HepG2 (cell line): ENCODE data around the gene ATPAF2. TPM values are rescaled to one million over a fixed set of nuclear protein-coding genes. Genes with fewer than 3 reads are reported as not detected.

ENCODE experiments used
- ESRRA ChIP-seq: sonication (generic); formaldehyde crosslinking; IDR thresholded peaks from 2 replicates; pipeline ENCODE4 v1.5.1; 2020; ENCODE audit warnings: mild to moderate bottlenecking, low read depth, missing genetic modification reagents
- FOSL2 ChIP-seq: sonication (generic); formaldehyde crosslinking; IDR thresholded peaks from 2 replicates; pipeline ENCODE4 v1.4.0; 2020; ENCODE audit warnings: missing genetic modification reagents
- GTF3A ChIP-seq: sonication (generic); formaldehyde crosslinking; conservative IDR thresholded peaks from 2 replicates; pipeline ENCODE4 v1.4.0; 2020; ENCODE audit warnings: mild to moderate bottlenecking, missing genetic modification reagents
- HMGXB4 ChIP-seq, 2 experiments: sonication (generic) in 1 of 2; formaldehyde crosslinking in 1 of 2; IDR thresholded peaks; 2 replicates each; pipeline versions ENCODE4 v1.4.0 to v1.6.1; 2018 to 2020; ENCODE audit warnings: missing genetic modification reagents in 2 of 2, borderline replicate concordance in 1 of 2, low read depth in 1 of 2, mild to moderate bottlenecking in 1 of 2, missing biosample characterization in 1 of 2
- NRL ChIP-seq: sonication (generic); formaldehyde crosslinking; IDR thresholded peaks from 2 replicates; pipeline ENCODE4 v1.5.0; 2020; ENCODE audit warnings: missing genetic modification reagents, mild to moderate bottlenecking, moderate library complexity, borderline replicate concordance
- PHF20 ChIP-seq: sonication (generic); formaldehyde crosslinking; IDR thresholded peaks from 2 replicates; pipeline ENCODE4 v1.5.0; 2020; ENCODE audit warnings: mild to moderate bottlenecking, missing genetic modification reagents
- RORA ChIP-seq: sonication (generic); formaldehyde crosslinking; IDR thresholded peaks from 2 replicates; pipeline ENCODE4 v1.5.0; 2020; ENCODE audit warnings: mild to moderate bottlenecking, missing genetic modification reagents, moderate library complexity
- THAP9 ChIP-seq: sonication (generic); formaldehyde crosslinking; IDR thresholded peaks from 2 replicates; pipeline ENCODE4; 2020; ENCODE audit warnings: missing genetic modification reagents, mild to moderate bottlenecking, borderline replicate concordance
- ZNF331 ChIP-seq: sonication (generic); formaldehyde crosslinking; IDR thresholded peaks from 2 replicates; pipeline ENCODE4 v1.4.0; 2020; ENCODE audit warnings: missing genetic modification reagents
- ZNF432 ChIP-seq: sonication (generic); formaldehyde crosslinking; IDR thresholded peaks from 2 replicates; pipeline ENCODE4 v1.5.0; 2020; ENCODE audit warnings: missing genetic modification reagents, mild to moderate bottlenecking, borderline replicate concordance
- ZNF569 ChIP-seq: sonication (generic); formaldehyde crosslinking; IDR thresholded peaks from 2 replicates; pipeline ENCODE4 v1.5.0; 2020; ENCODE audit warnings: mild to moderate bottlenecking, missing genetic modification reagents, moderate library complexity, borderline replicate concordance
- ZNF570 ChIP-seq: sonication (generic); formaldehyde crosslinking; IDR thresholded peaks from 2 replicates; pipeline ENCODE4 v1.4.0; 2020; ENCODE audit warnings: mild to moderate bottlenecking, missing genetic modification reagents, borderline replicate concordance
- ZNF580 ChIP-seq: IDR thresholded peaks from 2 replicates; pipeline ENCODE4 v1.6.1; 2016; ENCODE audit warnings: low read depth, borderline replicate concordance
- ZNF687 ChIP-seq: sonication (generic); formaldehyde crosslinking; IDR thresholded peaks from 2 replicates; pipeline ENCODE4 v1.5.1; 2020; ENCODE audit warnings: mild to moderate bottlenecking, missing genetic modification reagents, moderate library complexity
- ZNF788 ChIP-seq: sonication (generic); formaldehyde crosslinking; IDR thresholded peaks from 2 replicates; pipeline ENCODE4 v1.5.0; 2020; ENCODE audit warnings: mild to moderate bottlenecking, missing genetic modification reagents, borderline replicate concordance
- ZNF790 ChIP-seq: sonication (generic); formaldehyde crosslinking; IDR thresholded peaks from 2 replicates; pipeline ENCODE4 v1.8.0; 2022; ENCODE audit warnings: missing genetic modification reagents, mild to moderate bottlenecking, borderline replicate concordance
- polyA plus RNA-seq, 8 experiments: library from polyadenylated mRNA; depleted of rRNA in 3 of 8; stranded (reverse) in 7 of 8; unstranded in 1 of 8; fragments of >200 nt; fragmentation: Illumina TruSeq in 4 of 8; extraction: Trizol in 4 of 8; gene quantifications; 2 replicates each; pipeline versions ENCODE4 v1.2.1 to v1.2.3, GENCODE V29; 2011 to 2016; ENCODE audit warnings: low read depth in 4 of 8, missing spikeins in 1 of 8, mixed read lengths in 1 of 8; ENCODE audit not compliant: insufficient read depth in 1 of 8
- total RNA-seq, 5 experiments: library from RNA; depleted of rRNA; stranded (reverse); fragments of >200 nt; fragmentation: Illumina TruSeq; extraction: Trizol; gene quantifications; 2 replicates each; pipeline ENCODE4 v1.2.3, GENCODE V29; 2016; ENCODE audit warnings: low read depth in 1 of 5

Gene ATPAF2
- total and polyA plus RNA-seq, 2 of the 13 experiments (the other 11 are each of a cell fraction or from before 2014, with no cell fraction given), result 15.0 to 16.5 TPM

GRCh38 chr17:17994271-17995069, 44.5 kb downstream of the ATPAF2 start (continued):
- TF ChIP-seq ESRRA (CRISPR knock-in tag), result no peak
- TF ChIP-seq ZNF569 (CRISPR knock-in tag), result no peak
- peak; percentile 23; the same call in 1 of the 2 replicates for TF ChIP-seq ZNF580 (CRISPR knock-in tag)
- no peak for TF ChIP-seq RORA
- TF ChIP-seq HMGXB4 (CRISPR knock-in tag; IDR thresholded peaks at IDR 0.05; ENCODE audit: borderline replicate concordance in 1 of 2, low read depth in 1 of 2), result peak in 1 of 2 experiments; percentile 28; a peak in 1 of 4 replicates
- no peak for TF ChIP-seq GTF3A (CRISPR knock-in tag)
- no peak for TF ChIP-seq NRL (CRISPR knock-in tag)
- no peak for TF ChIP-seq PHF20 (CRISPR knock-in tag)
- no peak for TF ChIP-seq THAP9 (CRISPR knock-in tag)
- no peak for TF ChIP-seq ZNF788 (CRISPR knock-in tag)
- TF ChIP-seq FOSL2 (CRISPR knock-in tag), result no peak
- peak; percentile 42; the same call in 1 of the 2 replicates for TF ChIP-seq ZNF687
- peak; percentile 24; the same call in 1 of the 2 replicates for TF ChIP-seq ZNF331
- no peak for TF ChIP-seq ZNF790 (CRISPR knock-in tag)
- no peak for TF ChIP-seq ZNF570 (CRISPR knock-in tag)
- TF ChIP-seq ZNF432, result no peak
